ENCODE measurements around the gene APLN.

DNA sequence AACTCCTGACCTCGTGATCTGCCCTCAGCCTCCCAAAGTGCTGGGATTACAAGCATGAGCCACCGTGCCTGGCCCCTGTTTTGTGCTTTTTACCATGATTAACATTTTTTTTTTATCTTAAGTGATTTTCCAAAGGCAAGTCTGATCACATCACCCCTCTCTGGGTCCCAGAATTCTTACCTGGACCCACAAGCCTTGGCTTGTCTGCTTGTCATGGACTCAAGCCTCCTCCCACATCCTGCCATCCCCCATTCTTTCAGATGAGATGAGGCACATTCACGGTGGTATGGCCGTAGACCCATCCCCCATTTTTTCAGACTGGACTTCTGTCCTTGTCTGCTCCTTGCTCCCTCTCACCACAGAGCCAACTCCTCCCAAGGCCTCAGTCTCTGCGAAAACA, 55.3 kb downstream of the APLN start:
- TF ChIP-seq CTCF (IDR thresholded peaks at IDR 0.05) (no peak), POLR2A (IDR thresholded peaks at IDR 0.05) (no peak)
